Peyer's patch (tissue), 4 donors: ENCODE measurements around the gene HCN2. TPM values are rescaled to one million over a fixed set of nuclear protein-coding genes. Genes with fewer than 3 reads are reported as not detected.

Source experiments
- DNase-seq, 3 donors: peaks; one replicate each; pipeline ENCODE4 v3.0.0-alpha.2; 2017 to 2019
- H3K27ac ChIP-seq, 4 donors: fragments of 200-600 bp; sonication (generic); one replicate each; pipeline ENCODE4 v1.5.1; 2016 to 2019
- H3K27me3 ChIP-seq, 2 donors: fragments of 200-600 bp; sonication (generic); one replicate each; pipeline ENCODE4 v1.5.1; 2019
- H3K36me3 ChIP-seq, 3 donors: fragments of 200-600 bp; sonication (generic); one replicate each; pipeline ENCODE4 v1.5.1; 2016 to 2019
- H3K4me1 ChIP-seq, 4 donors: fragments of 200-600 bp; sonication (generic); one replicate each; pipeline ENCODE4 v1.5.1; 2016 to 2019
- H3K4me3 ChIP-seq, 4 donors: fragments of 200-600 bp; sonication (generic); 1 replicate in 3 of 4; 2 replicates in 1 of 4; pipeline ENCODE4 v1.5.1; 2016 to 2019; ENCODE audit warnings: mild to moderate bottlenecking in 1 of 4
- H3K9me3 ChIP-seq, 4 donors: fragments of 200-600 bp; sonication (generic); one replicate each; pipeline ENCODE4 v1.5.1; 2016 to 2019; ENCODE audit warnings: mild to moderate bottlenecking in 1 of 4
- POLR2A ChIP-seq, 2 donors: fragments of 450-650 bp; IDR thresholded peaks; one replicate each; pipeline ENCODE4 v1.5.1; 2017; ENCODE audit warnings: antibody characterized with exemption in 2 of 2, mild to moderate bottlenecking in 2 of 2, moderate library complexity in 2 of 2
- total RNA-seq, 4 donors: library from RNA; depleted of rRNA; stranded (reverse); fragments of >200 nt; gene quantifications; one replicate each; pipeline ENCODE4 v1.1.0, GENCODE V29; 2016
- TF ChIP-seq, protein P1 (sequence below), 6 experiments: fragments of 450-650 bp in 4 of 6; fragments of 200-600 bp in 2 of 6; sonication (generic) in 1 of 6; IDR thresholded peaks; one replicate each; pipeline ENCODE4 v1.5.1; 2017 to 2019; ENCODE audit warnings: antibody characterized with exemption in 6 of 6, mild to moderate bottlenecking in 3 of 6, moderate library complexity in 1 of 6

The HCN2 gene
- total RNA-seq, 4 donors from 2014 or later, result not detected

DNA sequence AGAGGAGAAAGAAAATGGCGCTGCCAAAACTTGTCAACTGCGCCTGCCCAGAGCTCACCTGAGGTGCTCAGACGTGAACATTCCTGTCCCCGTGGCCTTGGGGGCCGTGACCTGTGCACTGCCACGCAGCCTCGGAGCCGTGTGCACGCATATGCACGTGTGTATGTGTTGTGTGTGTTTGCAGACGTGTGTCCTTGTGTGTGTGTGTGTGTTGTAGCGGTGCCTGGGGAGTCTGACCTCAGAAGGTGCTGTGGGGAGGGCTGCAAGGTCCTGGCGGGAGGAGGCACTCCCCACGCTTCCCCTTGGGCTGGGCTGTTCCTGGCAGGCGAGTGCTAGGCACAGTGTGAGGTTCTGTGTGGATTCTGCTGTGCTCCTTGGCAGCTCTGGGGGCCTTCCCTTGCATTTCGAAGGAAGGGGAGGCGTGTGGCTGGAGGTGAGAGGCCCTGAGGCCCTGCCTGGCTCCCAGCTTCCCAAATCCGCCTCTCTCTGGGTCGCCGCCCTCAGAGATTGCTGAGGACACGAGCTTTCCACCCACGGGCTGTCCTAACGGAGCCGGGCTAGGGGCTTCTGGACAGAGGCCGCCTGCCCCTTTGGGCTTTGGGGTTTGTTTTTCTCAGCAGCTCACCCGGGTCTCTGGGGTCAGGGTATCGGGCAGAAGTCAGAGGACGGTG, 12.8 kb upstream of the HCN2 start:
- Histone ChIP-seq H3K36me3 (peaks cover 0 to 31% (median 0%) of the 10 kb centered on the region in 3 donors), H3K27ac (no peak overlapping the region), H3K27me3 (no peaks in the 10 kb centered on the region), H3K4me3 (no peak overlapping the region), H3K4me1 (peaks cover 3 to 32% (median 19%) of the 10 kb centered on the region in 4 donors), H3K9me3 (no peaks in the 10 kb centered on the region)
- DNase-seq, result no peak
- TF ChIP-seq, protein P1, sequence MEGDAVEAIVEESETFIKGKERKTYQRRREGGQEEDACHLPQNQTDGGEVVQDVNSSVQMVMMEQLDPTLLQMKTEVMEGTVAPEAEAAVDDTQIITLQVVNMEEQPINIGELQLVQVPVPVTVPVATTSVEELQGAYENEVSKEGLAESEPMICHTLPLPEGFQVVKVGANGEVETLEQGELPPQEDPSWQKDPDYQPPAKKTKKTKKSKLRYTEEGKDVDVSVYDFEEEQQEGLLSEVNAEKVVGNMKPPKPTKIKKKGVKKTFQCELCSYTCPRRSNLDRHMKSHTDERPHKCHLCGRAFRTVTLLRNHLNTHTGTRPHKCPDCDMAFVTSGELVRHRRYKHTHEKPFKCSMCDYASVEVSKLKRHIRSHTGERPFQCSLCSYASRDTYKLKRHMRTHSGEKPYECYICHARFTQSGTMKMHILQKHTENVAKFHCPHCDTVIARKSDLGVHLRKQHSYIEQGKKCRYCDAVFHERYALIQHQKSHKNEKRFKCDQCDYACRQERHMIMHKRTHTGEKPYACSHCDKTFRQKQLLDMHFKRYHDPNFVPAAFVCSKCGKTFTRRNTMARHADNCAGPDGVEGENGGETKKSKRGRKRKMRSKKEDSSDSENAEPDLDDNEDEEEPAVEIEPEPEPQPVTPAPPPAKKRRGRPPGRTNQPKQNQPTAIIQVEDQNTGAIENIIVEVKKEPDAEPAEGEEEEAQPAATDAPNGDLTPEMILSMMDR (IDR thresholded peaks at IDR 0.05), result no peak
- TF ChIP-seq POLR2A (IDR thresholded peaks at IDR 0.05), result no peak

DNA sequence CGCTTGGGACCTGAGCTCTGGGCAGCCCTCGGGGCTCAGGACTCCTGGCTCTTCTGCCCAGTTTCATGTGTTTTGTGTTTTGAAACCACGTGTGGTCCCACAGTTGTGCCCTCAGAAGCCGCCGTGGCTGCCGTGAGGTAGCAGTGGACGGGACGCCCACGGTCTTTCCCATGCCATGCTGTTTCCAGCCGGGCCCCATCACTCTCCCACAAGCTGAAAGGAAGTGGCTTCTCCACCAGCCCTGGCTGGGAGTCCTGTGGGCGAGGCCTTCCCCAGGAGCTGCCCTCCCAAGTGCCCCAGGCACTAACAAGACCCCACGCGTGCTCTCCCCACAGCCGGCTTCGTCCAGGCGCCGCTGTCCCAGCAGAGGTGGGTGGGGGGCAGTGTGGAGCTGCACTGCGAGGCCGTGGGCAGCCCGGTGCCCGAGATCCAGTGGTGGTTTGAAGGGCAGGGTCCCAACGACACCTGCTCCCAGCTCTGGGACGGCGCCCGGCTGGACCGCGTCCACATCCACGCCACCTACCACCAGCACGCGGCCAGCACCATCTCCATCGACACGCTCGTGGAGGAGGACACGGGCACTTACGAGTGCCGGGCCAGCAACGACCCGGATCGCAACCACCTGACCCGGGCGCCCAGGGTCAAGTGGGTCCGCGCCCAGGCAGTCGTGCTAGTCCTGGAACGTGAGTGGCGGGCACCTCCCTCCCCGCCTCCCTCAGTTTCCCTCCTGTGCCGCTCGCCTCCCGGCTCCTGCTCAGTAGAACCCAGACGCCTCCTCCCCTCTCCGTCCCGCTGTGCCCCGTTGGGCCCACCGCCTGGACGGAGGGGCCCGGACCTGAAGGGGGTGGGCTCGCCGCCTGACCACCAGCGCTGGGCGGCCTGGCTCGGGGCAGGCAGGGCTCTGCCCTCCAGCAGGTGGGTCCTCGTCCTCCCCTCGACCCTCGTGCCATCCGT, 12.0 kb upstream of the HCN2 start:
- Histone ChIP-seq H3K36me3 (peaks cover 0 to 39% (median 0%) of the 10 kb centered on the region in 3 donors), H3K4me3 (no peak overlapping the region), H3K9me3 (no peaks in the 10 kb centered on the region), H3K4me1 (peaks cover 3 to 32% (median 19%) of the 10 kb centered on the region in 4 donors), H3K27ac (no peak overlapping the region), H3K27me3 (no peaks in the 10 kb centered on the region)
- DNase-seq, result no peak
- TF ChIP-seq, protein P1 (IDR thresholded peaks at IDR 0.05), result no peak
- TF ChIP-seq POLR2A (IDR thresholded peaks at IDR 0.05), result no peak

DNA sequence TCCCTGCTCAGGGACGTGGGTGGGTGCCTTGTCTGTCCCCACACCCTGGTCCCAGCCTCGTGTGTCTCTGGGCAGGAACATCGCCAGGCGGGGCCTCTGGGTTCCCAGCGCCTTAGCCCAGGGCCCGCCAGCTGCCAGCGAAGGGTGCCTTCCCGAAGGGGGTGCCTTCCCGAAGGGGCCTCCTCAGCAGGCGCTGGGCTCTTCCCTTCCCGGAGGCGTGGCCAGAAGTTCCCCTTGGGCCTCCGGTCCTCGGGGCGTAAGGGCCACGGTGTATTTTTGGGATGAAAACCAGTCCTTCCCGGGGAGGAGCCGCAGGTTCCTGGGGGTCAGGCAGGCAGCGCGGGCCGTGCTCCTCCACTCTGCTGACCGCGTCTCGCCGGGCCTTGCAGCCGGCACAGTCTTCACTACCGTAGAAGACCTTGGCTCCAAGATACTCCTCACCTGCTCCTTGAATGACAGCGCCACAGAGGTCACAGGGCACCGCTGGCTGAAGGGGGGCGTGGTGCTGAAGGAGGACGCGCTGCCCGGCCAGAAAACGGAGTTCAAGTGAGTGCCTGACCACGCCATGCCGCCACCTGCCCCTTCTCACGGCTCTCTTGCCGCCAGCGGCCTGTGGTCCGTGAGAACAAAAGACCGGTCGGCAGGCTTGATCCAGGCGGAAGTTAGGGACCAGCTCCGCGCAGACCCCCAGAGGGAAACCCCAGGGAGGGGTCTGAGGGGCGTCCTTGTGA, 10.4 kb upstream of the HCN2 start:
- Histone ChIP-seq H3K4me3 (no peak overlapping the region), H3K9me3 (no peaks in the 10 kb centered on the region), H3K4me1 (peaks cover 3 to 28% (median 15%) of the 10 kb centered on the region in 4 donors), H3K27me3 (no peaks in the 10 kb centered on the region), H3K27ac (no peak overlapping the region), H3K36me3 (peaks cover 0 to 47% (median 0%) of the 10 kb centered on the region in 3 donors)
- no peak for TF ChIP-seq POLR2A (IDR thresholded peaks at IDR 0.05)
- TF ChIP-seq, protein P1 (IDR thresholded peaks at IDR 0.05), result no peak
- DNase-seq, result no peak

DNA sequence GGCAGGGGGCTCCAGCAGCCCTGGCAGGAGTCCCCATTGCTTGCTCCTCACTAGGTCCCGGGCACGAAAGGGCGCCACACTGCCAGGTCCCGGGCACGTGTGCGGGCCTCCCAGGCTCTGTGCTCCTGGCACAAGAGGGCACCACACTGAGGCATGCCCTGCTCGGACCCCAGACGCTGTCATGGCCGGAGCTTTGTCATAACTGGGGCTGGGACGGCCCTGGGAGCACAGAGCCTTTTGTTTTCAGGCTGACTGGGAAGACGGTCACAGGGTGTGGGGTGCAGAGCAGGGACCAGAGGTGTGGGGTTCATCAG, 9.9 kb upstream of the HCN2 start:
- peaks cover 0 to 47% (median 0%) of the 10 kb centered on the region in 3 donors for H3K36me3 ChIP-seq
- no peaks in the 10 kb centered on the region for H3K9me3 ChIP-seq
- peaks cover 3 to 24% (median 10%) of the 10 kb centered on the region in 4 donors for H3K4me1 ChIP-seq
- TF ChIP-seq, protein P1 (IDR thresholded peaks at IDR 0.05), result no peak
- no peak for TF ChIP-seq POLR2A (IDR thresholded peaks at IDR 0.05)
- H3K4me3 ChIP-seq, result no peak overlapping the region
- H3K27me3 ChIP-seq, result no peaks in the 10 kb centered on the region
- DNase-seq, result no peak
- no peak overlapping the region for H3K27ac ChIP-seq

DNA sequence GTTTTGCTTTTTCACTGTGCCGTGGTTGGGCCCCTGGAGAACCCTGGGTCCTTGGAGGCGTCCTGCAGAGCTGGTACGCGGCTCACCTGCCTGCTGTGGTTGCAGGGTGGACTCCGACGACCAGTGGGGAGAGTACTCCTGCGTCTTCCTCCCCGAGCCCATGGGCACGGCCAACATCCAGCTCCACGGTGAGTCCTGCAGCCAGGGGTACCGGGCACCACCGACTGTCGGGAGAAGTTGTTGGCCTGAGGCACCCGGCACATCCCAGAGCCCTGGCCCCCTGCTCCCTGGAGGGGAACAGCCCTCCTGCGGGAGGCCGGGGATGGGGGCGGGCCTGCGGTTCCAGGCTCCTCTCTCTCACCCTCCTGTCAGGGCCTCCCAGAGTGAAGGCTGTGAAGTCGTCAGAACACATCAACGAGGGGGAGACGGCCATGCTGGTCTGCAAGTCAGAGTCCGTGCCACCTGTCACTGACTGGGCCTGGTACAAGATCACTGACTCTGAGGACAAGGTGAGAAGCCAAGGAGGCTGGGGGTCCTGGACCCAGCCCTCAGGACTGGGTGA, 9.3 kb upstream of the HCN2 start:
- H3K27me3 ChIP-seq, result no peaks in the 10 kb centered on the region
- peaks cover 0 to 19% (median 5%) of the 10 kb centered on the region in 4 donors for H3K4me1 ChIP-seq
- H3K9me3 ChIP-seq, result no peaks in the 10 kb centered on the region
- DNase-seq, result no peak
- peaks cover 0 to 47% (median 0%) of the 10 kb centered on the region in 3 donors for H3K36me3 ChIP-seq
- no peak overlapping the region for H3K27ac ChIP-seq
- no peak for TF ChIP-seq POLR2A (IDR thresholded peaks at IDR 0.05)
- TF ChIP-seq, protein P1 (IDR thresholded peaks at IDR 0.05), result no peak
- H3K4me3 ChIP-seq, result no peak overlapping the region
